G401 (cell line): ENCODE measurements around the gene FLNC. TPM values are rescaled to one million over a fixed set of nuclear protein-coding genes. Genes with fewer than 3 reads are reported as not detected.

ENCODE experiments used
- DNase-seq: peaks from one replicate; pipeline ENCODE4 v3.0.0-alpha.2; 2015; ENCODE audit warnings: low spot score
- in situ Hi-C: cut with HindIII; loops from 2 replicates; pipeline ENCODE4 v1.10.0; 2016; ENCODE audit warnings: low sequenced_read_pairs, mixed read lengths
- total RNA-seq: library from RNA; depleted of rRNA; stranded (reverse); fragments of >200 nt; shearing (Covaris generic); gene quantifications from 2 replicates; pipeline ENCODE4 v1.2.3, GENCODE V29; 2014

Gene FLNC
- total RNA-seq, 1 experiment from 2014 or later, result 231 TPM

DNA sequence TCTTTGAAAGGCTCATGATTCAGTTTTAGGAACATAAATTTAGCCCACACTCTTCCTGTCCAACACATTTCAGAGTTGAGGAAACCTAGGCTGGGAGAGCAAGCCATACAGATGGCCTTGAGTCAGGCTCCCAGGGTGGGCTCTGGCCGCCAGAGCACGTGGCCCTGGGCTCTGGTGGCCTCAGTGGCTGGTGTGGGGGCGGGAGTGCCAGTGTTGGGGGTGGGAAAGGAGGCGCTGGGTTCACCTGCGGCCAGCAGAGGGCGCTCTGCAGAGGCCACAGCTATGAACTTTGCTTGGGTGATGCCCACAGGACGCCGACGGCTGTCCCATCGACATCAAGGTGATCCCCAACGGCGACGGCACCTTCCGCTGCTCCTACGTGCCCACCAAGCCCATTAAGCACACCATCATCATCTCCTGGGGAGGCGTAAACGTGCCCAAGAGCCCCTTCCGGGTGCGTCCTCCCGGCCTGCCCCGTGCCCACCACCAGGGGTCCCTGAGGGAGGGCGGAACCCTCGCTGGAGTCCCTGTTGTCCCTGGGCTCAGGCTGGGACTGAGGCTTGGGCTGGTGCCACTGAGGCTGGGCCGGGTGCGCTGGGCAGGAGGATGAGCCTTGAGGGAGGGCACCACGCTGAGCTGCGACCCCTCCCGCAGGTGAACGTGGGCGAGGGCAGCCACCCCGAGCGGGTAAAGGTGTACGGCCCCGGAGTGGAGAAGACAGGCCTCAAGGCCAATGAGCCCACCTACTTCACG is 11.9 kb downstream of the FLNC start:
- no peak for DNase-seq
- in situ Hi-C loops, result no loop called here

DNA sequence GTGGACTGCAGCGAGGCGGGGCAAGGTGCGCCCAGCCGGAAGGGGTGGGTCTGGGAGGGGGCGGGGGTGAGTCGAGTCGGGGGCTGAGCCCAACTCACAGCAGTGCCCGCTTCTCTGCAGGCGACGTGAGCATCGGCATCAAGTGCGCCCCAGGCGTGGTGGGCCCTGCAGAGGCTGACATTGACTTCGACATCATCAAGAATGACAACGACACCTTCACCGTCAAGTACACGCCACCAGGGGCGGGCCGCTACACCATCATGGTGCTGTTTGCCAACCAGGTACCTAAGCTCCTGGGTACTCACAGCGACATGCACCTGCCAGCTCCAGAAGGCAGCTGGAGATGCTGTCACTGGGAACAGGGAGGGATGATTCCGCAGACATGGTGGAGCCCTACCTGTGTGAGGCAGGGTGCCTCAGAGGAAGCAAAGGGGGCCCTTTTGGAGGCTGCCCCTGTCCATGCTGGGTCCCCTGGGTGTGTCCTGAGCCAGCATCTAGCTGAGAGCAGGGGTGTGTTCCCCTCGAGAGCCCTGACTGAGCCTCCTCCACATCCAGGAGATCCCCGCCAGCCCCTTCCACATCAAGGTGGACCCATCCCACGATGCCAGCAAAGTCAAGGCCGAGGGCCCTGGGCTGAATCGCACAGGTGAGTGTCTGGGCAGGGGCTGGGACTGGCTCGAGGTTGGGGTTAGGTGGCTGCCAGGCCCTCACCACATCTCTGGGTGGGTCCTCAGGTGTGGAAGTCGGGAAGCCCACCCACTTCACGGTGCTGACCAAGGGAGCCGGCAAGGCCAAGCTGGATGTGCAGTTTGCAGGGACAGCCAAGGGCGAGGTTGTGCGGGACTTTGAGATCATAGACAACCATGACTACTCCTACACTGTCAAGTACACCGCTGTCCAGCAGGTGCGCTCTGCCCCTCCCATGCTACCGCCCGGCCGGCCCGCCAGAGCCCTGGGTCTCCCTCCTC is 12.8 kb downstream of the FLNC start:
- no peak for DNase-seq
- in situ Hi-C loops, result no loop called here

DNA sequence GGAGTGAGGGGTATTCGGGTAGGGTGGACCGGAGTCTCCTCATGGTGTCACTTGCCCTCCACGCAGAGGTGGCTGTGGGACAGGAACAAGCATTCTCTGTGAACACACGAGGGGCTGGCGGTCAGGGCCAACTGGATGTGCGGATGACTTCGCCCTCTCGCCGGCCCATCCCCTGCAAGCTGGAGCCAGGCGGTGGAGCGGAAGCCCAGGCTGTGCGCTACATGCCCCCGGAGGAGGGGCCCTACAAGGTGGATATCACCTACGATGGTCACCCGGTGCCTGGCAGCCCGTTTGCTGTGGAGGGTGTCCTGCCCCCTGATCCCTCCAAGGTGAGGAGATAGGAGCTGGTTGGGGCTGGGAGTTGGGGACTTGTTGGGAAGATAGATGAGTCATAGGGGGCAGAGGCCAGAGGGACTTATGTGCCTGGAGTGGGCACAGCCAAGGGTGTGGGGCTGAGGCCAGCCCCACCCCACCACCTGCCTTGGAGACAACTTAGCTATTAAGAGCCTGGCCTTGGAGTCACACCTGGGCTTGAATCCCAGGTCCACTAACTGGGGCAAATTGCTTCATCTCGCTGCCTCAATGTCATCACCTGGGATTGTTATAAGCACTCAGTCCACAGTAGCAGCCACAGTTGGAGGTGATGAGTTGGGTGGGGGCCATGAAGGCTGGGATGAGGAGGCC is 13.9 kb downstream of the FLNC start:
- DNase-seq, result no peak
- in situ Hi-C loops, result no loop called here

DNA sequence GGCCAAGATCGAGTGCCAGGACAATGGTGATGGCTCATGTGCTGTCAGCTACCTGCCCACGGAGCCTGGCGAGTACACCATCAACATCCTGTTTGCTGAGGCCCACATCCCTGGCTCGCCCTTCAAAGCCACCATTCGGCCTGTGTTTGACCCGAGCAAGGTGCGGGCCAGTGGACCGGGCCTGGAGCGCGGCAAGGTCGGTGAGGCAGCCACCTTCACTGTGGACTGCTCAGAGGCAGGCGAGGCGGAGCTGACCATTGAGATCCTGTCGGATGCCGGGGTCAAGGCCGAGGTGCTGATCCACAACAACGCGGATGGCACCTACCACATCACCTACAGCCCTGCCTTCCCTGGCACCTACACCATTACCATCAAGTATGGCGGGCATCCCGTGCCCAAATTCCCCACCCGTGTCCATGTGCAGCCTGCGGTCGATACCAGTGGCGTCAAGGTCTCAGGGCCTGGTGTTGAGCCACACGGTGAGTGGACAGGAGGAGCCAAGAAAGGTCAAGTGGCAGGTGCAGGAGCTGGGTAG is 14.6 kb downstream of the FLNC start:
- DNase-seq, result no peak
- in situ Hi-C loops, result no loop called here

DNA sequence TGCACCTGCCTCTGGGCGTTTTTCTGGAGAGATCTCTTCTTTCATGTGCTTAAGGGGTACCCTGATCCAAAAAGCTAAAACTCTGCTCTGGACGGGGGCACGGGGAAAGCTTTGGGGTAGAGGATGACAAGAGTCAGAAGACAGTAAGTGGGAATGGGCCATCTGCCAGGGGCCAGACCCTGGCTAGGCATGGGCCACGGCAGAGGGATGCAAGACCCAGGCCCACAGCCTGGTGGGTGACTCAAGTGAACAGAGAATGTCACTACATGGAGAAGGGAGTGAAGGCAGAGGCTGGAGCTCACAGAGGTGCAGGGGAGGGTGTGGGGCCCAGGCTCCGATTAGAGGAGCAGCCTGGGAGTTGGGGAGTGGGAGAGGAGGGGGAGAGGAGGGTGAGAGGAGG is 15.3 kb downstream of the FLNC start:
- in situ Hi-C loops, result no loop called here
- DNase-seq, result no peak

DNA sequence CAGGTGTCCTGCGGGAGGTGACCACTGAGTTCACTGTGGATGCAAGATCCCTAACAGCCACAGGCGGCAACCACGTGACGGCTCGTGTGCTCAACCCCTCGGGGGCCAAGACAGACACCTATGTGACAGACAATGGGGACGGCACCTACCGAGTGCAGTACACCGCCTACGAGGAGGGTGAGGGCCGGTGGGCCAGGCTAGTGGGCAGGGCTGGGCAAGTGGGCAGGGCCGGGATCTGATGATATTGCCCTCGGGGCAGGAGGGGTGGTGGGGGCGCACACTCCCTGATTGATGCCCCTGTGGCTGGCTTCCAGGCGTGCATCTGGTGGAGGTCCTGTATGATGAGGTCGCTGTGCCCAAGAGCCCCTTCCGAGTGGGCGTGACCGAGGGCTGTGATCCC is 15.8 kb downstream of the FLNC start:
- DNase-seq, result no peak
- in situ Hi-C loops, result no loop called here

DNA sequence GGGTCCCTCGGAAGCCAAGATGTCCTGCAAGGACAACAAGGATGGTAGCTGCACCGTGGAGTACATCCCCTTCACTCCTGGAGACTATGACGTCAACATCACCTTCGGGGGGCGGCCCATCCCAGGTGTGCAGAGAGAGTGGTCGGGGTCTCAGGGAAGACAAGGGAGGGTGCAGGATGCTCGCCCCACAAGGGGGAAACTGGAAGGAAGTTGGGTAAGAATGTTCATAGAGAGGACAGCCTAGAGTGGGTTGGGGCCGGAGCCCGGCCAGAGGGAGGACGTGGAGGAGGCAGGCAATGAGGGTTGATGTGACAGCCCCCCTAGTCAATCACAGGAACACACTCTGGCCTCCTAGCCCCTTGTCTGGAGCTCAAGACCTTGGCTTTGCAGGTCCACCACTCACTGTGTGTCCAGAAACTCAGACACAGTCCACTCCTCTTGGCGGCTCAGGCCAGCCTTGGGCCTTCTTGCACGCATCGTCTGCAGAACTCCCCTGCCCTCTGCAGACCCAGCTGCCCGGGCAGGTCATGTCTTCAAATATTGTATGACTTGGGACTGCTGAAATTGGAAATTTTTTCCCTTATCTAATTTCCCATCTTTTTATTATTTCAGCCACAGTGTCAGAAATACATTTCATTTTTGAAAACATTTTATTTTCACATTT is 16.7 kb downstream of the FLNC start:
- DNase-seq, result no peak
- in situ Hi-C loops, result no loop called here

DNA sequence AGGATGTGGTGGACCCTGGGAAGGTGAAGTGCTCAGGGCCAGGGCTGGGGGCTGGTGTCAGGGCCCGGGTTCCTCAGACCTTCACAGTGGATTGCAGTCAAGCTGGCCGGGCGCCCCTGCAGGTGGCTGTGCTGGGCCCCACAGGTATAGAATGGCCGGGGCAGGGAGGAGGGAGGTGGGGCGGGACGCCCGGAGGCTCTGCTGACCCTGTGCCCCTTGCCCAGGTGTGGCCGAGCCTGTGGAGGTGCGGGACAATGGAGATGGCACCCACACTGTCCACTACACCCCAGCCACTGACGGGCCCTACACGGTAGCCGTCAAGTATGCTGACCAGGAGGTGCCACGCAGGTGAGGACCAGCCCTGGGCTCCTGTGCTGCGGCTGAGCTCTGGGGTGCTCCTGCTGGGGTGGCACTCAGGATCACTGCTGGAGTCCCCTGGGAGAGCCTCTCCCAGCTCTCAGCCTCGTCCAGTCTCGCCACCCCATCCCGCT is 17.6 kb downstream of the FLNC start:
- in situ Hi-C loops, result no loop called here

DNA sequence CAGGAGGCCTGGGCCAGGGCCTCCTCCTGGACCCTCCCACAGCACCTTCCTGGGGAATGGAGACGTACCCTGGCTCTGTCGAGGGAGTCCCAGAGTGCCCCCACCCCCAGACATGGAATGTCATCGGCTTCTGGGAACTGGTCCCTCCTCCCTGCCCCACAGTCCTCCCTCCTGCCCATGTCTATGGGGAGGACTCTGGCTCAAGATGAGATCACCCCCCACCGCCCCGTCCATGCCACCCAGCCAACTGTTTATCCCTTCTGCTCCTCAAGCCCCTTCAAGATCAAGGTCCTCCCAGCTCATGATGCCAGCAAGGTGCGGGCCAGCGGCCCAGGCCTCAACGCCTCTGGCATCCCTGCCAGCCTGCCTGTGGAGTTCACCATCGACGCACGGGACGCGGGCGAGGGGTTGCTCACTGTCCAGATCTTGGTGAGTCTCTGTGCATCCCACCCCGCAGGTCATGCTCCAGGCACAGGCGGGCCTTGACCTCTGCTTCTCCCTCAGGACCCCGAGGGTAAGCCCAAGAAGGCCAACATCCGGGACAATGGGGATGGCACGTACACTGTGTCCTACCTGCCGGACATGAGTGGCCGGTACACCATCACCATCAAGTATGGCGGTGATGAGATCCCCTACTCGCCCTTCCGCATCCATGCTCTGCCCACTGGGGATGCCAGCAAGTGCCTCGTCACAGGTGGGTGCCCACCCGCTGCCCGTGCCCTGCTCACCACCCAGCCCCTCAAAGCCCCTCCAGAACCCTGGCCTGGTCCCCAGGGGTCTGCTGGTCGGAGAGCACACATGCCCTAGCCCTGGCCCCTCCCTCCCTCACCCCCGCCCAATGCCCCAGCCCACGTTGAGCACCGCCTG is 18.3 kb downstream of the FLNC start:
- no peak for DNase-seq
- in situ Hi-C loops, result no loop called here

More for the DNA sequence above, 17.6 kb downstream of the FLNC start:
- no peak for DNase-seq

DNA sequence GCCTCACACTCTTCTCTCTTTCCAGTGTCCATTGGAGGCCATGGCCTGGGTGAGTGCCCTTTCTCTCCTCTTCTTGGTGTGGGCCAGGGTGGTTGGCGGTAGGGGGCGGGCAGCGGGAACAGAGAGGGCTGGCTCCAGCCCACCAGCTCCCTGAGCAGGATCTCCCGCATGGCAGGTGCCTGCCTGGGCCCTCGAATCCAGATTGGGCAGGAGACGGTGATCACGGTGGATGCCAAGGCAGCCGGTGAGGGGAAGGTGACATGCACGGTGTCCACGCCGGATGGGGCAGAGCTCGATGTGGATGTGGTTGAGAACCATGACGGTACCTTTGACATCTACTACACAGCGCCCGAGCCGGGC is 18.9 kb downstream of the FLNC start:
- in situ Hi-C loops, result no loop called here
- DNase-seq, result no peak

DNA sequence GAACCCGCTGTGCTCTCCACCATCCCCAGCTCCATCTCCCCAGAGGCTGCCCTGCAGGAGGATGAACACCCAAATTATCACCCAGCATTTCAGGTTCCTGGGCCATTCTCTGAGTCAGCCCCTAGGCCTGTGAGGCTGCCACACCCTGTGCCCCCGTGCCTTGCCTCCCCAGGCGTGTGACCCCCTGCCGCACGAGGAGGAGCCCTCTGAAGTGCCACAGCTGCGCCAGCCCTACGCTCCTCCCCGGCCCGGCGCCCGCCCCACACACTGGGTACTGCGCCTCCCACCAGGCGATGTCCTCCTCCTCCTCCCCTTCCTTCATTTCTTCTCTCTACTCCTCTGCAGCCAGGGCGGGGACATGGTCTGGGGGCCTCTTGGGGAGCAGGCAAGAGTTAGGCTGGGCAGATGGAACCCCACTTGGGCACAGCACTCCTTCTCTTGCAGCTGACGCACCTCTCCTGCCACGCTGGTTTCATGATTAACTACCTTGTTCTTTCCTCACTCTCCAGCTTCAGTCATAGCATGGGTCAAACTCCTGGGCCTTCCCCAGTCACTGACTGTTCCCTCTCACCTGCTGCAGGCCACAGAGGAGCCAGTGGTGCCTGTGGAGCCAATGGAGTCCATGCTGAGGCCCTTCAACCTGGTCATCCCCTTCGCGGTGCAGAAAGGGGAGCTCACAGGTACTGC is 19.7 kb downstream of the FLNC start:
- in situ Hi-C loops, result no loop called here
- no peak for DNase-seq

DNA sequence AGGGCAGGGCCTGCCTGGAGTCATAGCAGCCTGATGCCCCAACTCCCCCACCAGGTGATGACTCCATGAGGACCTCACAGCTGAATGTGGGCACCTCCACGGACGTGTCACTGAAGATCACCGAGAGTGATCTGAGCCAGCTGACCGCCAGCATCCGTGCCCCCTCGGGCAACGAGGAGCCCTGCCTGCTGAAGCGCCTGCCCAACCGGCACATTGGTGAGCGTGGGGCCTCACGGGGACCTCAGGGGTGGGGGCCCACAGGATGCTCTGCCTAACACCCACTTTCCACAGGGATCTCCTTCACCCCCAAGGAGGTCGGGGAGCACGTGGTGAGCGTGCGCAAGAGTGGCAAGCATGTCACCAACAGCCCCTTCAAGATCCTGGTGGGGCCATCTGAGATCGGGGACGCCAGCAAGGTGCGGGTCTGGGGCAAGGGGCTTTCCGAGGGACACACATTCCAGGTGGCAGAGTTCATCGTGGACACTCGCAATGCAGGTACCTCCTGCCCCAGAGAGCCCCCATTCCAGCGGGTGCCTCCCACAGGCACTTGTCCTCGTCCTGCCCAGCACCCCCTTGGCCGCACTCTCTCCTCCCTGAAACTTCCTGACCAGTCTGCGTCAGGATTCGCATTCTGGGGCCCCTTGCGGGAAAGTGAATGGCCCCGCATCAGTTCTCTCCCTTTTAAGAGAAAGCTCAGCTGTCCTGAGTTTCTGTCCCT is 22.5 kb downstream of the FLNC start:
- no peak for DNase-seq
- in situ Hi-C loops, result no loop called here

DNA sequence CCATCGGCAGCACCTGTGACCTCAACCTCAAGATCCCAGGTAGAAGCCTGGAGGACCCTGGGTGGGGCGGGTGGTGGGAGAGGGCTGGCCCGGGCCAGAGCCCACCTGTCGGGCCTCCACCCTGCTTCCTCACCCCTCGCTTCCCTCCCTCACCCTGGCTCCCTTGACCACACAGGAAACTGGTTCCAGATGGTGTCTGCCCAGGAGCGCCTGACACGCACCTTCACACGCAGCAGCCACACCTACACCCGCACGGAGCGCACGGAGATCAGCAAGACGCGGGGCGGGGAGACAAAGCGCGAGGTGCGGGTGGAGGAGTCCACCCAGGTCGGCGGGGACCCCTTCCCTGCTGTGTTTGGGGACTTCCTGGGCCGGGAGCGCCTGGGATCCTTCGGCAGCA is 23.6 kb downstream of the FLNC start:
- DNase-seq, result no peak

DNA sequence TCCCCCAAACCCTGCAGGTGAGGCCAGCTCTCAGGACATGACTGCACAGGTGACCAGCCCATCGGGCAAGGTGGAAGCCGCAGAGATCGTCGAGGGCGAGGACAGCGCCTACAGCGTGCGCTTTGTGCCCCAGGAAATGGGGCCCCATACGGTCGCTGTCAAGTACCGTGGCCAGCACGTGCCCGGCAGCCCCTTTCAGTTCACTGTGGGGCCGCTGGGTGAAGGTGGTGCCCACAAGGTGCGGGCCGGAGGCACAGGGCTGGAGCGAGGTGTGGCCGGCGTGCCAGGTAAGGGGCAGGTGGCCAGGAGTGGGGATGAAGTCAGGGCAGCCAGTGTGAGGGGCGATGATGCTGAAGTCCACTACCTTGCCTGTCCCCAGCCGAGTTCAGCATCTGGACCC is 24.2 kb downstream of the FLNC start:
- in situ Hi-C loops, result no loop called here
- DNase-seq, result no peak

More for the DNA sequence above, 23.6 kb downstream of the FLNC start:
- in situ Hi-C loops, result no loop called here

DNA sequence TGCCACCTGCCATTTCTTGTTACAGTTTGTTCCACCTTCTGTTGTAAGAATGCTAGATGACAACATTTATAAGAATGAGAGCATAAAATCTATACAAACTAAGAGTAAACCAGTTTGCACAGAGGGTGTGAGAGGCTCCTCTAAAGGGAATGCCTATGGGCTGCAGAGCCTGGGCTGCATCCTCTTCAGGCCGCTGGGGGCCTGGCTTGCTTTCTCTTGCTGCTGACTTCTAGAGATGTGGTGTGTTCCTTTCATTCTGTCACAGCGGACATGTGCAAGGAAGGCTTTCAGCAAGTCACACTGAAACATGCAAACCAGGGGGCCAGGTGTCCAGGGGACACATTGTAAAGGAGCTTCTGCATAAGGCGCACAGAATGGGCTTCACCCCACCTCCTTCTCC is 25.4 kb downstream of the FLNC start:
- in situ Hi-C loops, result no loop called here
- no peak for DNase-seq

DNA sequence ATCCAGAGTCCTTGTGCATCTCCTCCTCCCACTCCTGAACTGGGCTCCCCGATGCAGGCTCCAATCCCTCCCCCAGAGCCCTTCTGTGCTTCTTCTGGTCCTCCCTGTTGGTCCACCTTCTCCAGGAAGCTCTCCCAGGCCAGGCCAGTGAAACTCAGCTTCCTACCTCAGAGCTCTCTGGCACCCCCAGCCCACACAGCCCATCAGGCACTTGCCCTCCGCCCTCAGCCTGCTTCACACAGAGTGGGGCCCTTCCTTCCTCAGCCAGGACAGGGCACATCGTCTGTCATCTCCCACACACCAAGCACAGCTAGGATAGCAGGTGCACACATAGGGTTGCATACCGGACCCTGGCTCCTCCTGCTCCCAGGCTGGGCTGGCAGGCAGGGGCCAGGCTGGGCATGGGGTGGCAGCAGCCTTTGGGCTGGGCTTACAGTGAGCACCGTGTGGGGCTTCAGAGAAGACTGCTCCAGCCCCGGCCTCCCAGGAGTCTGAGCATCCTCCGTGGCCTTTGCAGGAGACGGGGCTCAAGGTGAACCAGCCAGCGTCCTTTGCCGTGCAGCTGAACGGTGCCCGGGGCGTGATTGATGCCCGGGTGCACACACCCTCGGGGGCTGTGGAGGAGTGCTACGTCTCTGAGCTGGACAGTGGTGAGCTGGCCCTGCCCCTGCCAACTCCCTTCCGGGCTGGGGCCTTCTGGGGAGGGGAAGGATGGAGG is 26.0 kb downstream of the FLNC start:
- DNase-seq, result no peak
- in situ Hi-C loops, result no loop called here
